Sigmoid colon (tissue), 7 donors: Measurements from ENCODE around the gene F3. TPM values are rescaled to one million over a fixed set of nuclear protein-coding genes. Genes with fewer than 3 reads are reported as not detected.
A peak's percentile ranks its signal among the peaks of the same experiment; 100 is the strongest.

Experiments
- DNase-seq: peaks from one replicate; pipeline ENCODE4 v3.0.0-alpha.2; 2019
- H3K27ac ChIP-seq, 4 donors: fragments of 200-600 bp; sonication (generic); one replicate each; pipeline ENCODE4 v1.5.1; 2016 to 2019; ENCODE audit warnings: mild to moderate bottlenecking in 1 of 4
- H3K27me3 ChIP-seq, 3 donors: fragments of 200-600 bp; sonication (generic); one replicate each; pipeline ENCODE4 v1.5.1; 2019; ENCODE audit warnings: mild to moderate bottlenecking in 1 of 3
- H3K36me3 ChIP-seq, 4 donors: fragments of 200-600 bp; sonication (generic); one replicate each; pipeline ENCODE4 v1.5.1; 2016 to 2019
- H3K4me1 ChIP-seq, 4 donors: fragments of 200-600 bp; sonication (generic); one replicate each; pipeline ENCODE4 v1.5.1; 2017 to 2019
- H3K4me3 ChIP-seq, 4 donors: fragments of 200-600 bp; sonication (generic); one replicate each; pipeline ENCODE4 v1.5.1; 2017 to 2019; ENCODE audit warnings: mild to moderate bottlenecking in 2 of 4, moderate library complexity in 1 of 4
- H3K9me3 ChIP-seq, 4 donors: fragments of 200-600 bp in 3 of 4; sonication (generic) in 3 of 4; one replicate each; pipeline versions ENCODE4 v1.5.1 to v1.6.1; 2013 to 2019
- CTCF ChIP-seq, 4 experiments: fragments of 450-650 bp in 3 of 4; fragments of 200-600 bp in 1 of 4; IDR thresholded peaks; one replicate each; pipeline ENCODE4 v1.5.1; 2016 to 2019; ENCODE audit warnings: antibody characterized with exemption in 4 of 4, mild to moderate bottlenecking in 3 of 4, moderate library complexity in 2 of 4
- EP300 ChIP-seq, 4 donors: sonication (generic); formaldehyde crosslinking; IDR thresholded peaks; one replicate each; pipeline ENCODE4 v1.6.1; 2017; ENCODE audit warnings: antibody characterized with exemption in 4 of 4
- POLR2A ChIP-seq, 2 donors: fragments of 450-650 bp; IDR thresholded peaks; one replicate each; pipeline ENCODE4 v1.6.1; 2016; ENCODE audit warnings: antibody characterized with exemption in 2 of 2, mild to moderate bottlenecking in 2 of 2, moderate library complexity in 2 of 2
- POLR2AphosphoS5 ChIP-seq, 4 donors: sonication (generic); formaldehyde crosslinking; IDR thresholded peaks; one replicate each; pipeline ENCODE4 v1.6.1; 2017; ENCODE audit warnings: antibody characterized with exemption in 4 of 4
- WGBS, 2 donors: extraction: QIAGEN DNeasy Blood & Tissue Kit; methylation state at CpG; one replicate each; pipeline ENCODE4 v1.1.7; 2013; 5-methylcytosine and 5-hydroxymethylcytosine counted together
- intact Hi-C: fragments of 100-400 bp; cut with DNase I; formaldehyde crosslinking; loops from one replicate; pipeline ENCODE4 v1.15.1; 2023
- polyA plus RNA-seq, 3 donors: library from polyadenylated mRNA; stranded (reverse); fragments of 200-250 nt; gene quantifications; one replicate each; pipeline ENCODE4 v1.2.3, GENCODE V29; 2013
- total RNA-seq, 4 donors: library from RNA; depleted of rRNA; stranded (reverse); fragments of >200 nt; gene quantifications; one replicate each; pipeline ENCODE4 v1.1.0, GENCODE V29; 2016
- donor health status: healthy with polysubstance abuse.
- donor health status: Bipolar disorder and iron deficiency.
- donor health status: healthy.

Gene F3
- total and polyA plus RNA-seq, 7 donors, result 9.9 to 53.7 (median 19.3) TPM

GRCh38 chr1:94490556-94490955 lies 51.0 kb downstream of the F3 start:
- DNase-seq, result no peak
- Histone ChIP-seq H3K4me3 (no peak overlapping the region), H3K36me3 (peaks cover 0 to 57% (median 11%) of the 10 kb centered on the region in 4 donors), H3K27me3 (no peaks in the 10 kb centered on the region), H3K9me3 (no peaks in the 10 kb centered on the region), H3K4me1 (no peaks in the 10 kb centered on the region), H3K27ac (no peak overlapping the region)
- no peak for TF ChIP-seq POLR2A (IDR thresholded peaks at IDR 0.05)
- TF ChIP-seq POLR2AphosphoS5 (IDR thresholded peaks at IDR 0.05), result no peak
- no peak for TF ChIP-seq CTCF (IDR thresholded peaks at IDR 0.05)
- TF ChIP-seq EP300 (IDR thresholded peaks at IDR 0.05), result no peak
- intact Hi-C loops, result no loop called here
- 65 to 66% methylated on average over 2 of the region's 2 CpGs for WGBS, 2 donors

GRCh38 chr1:94486990-94487389 lies 54.6 kb downstream of the F3 start:
- H3K4me3 ChIP-seq, result no peak overlapping the region
- intact Hi-C loops, result no loop called here
- DNase-seq, result no peak
- 75 to 85% methylated on average over 5 of the region's 5 CpGs for WGBS, 2 donors
- TF ChIP-seq EP300 (IDR thresholded peaks at IDR 0.05) (no peak), CTCF (IDR thresholded peaks at IDR 0.05) (no peak)
- H3K36me3 ChIP-seq, result peaks cover 0 to 74% (median 9%) of the 10 kb centered on the region in 4 donors
- no peaks in the 10 kb centered on the region for H3K4me1 ChIP-seq
- no peaks in the 10 kb centered on the region for H3K9me3 ChIP-seq
- no peaks in the 10 kb centered on the region for H3K27me3 ChIP-seq
- no peak overlapping the region for H3K27ac ChIP-seq

GRCh38 chr1:94481473-94481933 lies 60.1 kb downstream of the F3 start:
- DNase-seq, result peak; percentile 62
- 6 to 16% methylated on average over 4 of the region's 4 CpGs for WGBS, 2 donors
- TF ChIP-seq EP300 (IDR thresholded peaks at IDR 0.05) (no peak), CTCF (IDR thresholded peaks at IDR 0.05) (peak; percentile 54 to 81 (median 62))
- H3K4me1 ChIP-seq, result no peaks in the 10 kb centered on the region
- no peaks in the 10 kb centered on the region for H3K9me3 ChIP-seq
- no peak overlapping the region for H3K27ac ChIP-seq
- peaks cover 0 to 50% (median 0%) of the 10 kb centered on the region in 4 donors for H3K36me3 ChIP-seq
- H3K27me3 ChIP-seq, result no peaks in the 10 kb centered on the region
- no peak overlapping the region for H3K4me3 ChIP-seq
- intact Hi-C loops, result loop anchor here (1.0 kb wide), 1 partner anchor 324 kb away; no protein-coding TSS in a partner anchor

GRCh38 chr1:94479682-94480081 lies 61.9 kb downstream of the F3 start:
- Histone ChIP-seq H3K4me1 (no peaks in the 10 kb centered on the region), H3K27me3 (no peaks in the 10 kb centered on the region), H3K27ac (no peak overlapping the region), H3K36me3 (peaks cover 0 to 41% (median 0%) of the 10 kb centered on the region in 4 donors), H3K9me3 (no peaks in the 10 kb centered on the region), H3K4me3 (no peak overlapping the region)
- TF ChIP-seq POLR2A (IDR thresholded peaks at IDR 0.05) (no peak), POLR2AphosphoS5 (IDR thresholded peaks at IDR 0.05) (no peak), CTCF (IDR thresholded peaks at IDR 0.05) (no peak), EP300 (IDR thresholded peaks at IDR 0.05) (no peak)
- WGBS, 2 donors, result 91 to 94% methylated on average over 3 of the region's 3 CpGs
- intact Hi-C loops, result no loop called here
- no peak for DNase-seq

Other genes with a start within 250 kb of the F3 start
- 10 to 100 TPM; 22.8 to 55.6 (median 31.7) TPM for gene ABCD3, start 123.4 kb downstream of the F3 start, total RNA-seq
- 10 to 100 TPM; 21.0 to 36.0 (median 34.2) TPM for gene ABCD3, start 123.4 kb downstream of the F3 start, polyA plus RNA-seq